ENCODE results near the gene DCUN1D4.

Gene DCUN1D4

GRCh38 chr4:51844153-51845054, 1.5 kb downstream of the DCUN1D4 start:
- TF ChIP-seq POLR2A (IDR thresholded peaks at IDR 0.05; ENCODE audit: low read length) (peak; percentile 66), GATA1 (IDR thresholded peaks at IDR 0.05; ENCODE audit: low read depth, low read length) (no peak)
- DNase-seq = peak; percentile 90 to 91

- TF ChIP-seq POLR2A (IDR thresholded peaks at IDR 0.05; ENCODE audit: low read length) (peak; percentile 42), GATA1 (IDR thresholded peaks at IDR 0.05; ENCODE audit: low read depth, low read length) (no peak)
- no peak for DNase-seq
Observed at GRCh38 chr4:51845055-51845426, 2.1 kb downstream of the DCUN1D4 start.

- TF ChIP-seq POLR2A (IDR thresholded peaks at IDR 0.05; ENCODE audit: low read length) (no peak), GATA1 (IDR thresholded peaks at IDR 0.05; ENCODE audit: low read depth, low read length) (no peak)
- DNase-seq = no peak
Observed at GRCh38 chr4:51845711-51846110, 2.8 kb downstream of the DCUN1D4 start.

- DNase-seq = no peak
- TF ChIP-seq POLR2A (IDR thresholded peaks at IDR 0.05; ENCODE audit: low read length) (no peak), GATA1 (IDR thresholded peaks at IDR 0.05; ENCODE audit: low read depth, low read length) (no peak)
Observed at GRCh38 chr4:51849430-51849829, 6.5 kb downstream of the DCUN1D4 start.

- TF ChIP-seq POLR2A (IDR thresholded peaks at IDR 0.05; ENCODE audit: low read length) (no peak), GATA1 (IDR thresholded peaks at IDR 0.05; ENCODE audit: low read depth, low read length) (no peak)
- no peak for DNase-seq
Observed at GRCh38 chr4:51850294-51850693, 7.3 kb downstream of the DCUN1D4 start.

- peak; percentile 33 to 67 for DNase-seq
- no peak for TF ChIP-seq POLR2A (IDR thresholded peaks at IDR 0.05; ENCODE audit: low read length)
- no peak for TF ChIP-seq GATA1 (IDR thresholded peaks at IDR 0.05; ENCODE audit: low read depth, low read length)
Observed at GRCh38 chr4:51851090-51851936, 8.4 kb downstream of the DCUN1D4 start.

GRCh38 chr4:51851937-51852290, 9.0 kb downstream of the DCUN1D4 start:
- DNase-seq = no peak
- TF ChIP-seq GATA1 (IDR thresholded peaks at IDR 0.05; ENCODE audit: low read depth, low read length) (no peak), POLR2A (IDR thresholded peaks at IDR 0.05; ENCODE audit: low read length) (no peak)

GRCh38 chr4:51853027-51853682, 10.2 kb downstream of the DCUN1D4 start:
- DNase-seq = peak; percentile 41 to 46
- no peak for TF ChIP-seq POLR2A (IDR thresholded peaks at IDR 0.05; ENCODE audit: low read length)
- TF ChIP-seq GATA1 (IDR thresholded peaks at IDR 0.05; ENCODE audit: low read depth, low read length) = no peak

- DNase-seq = no peak
- no peak for TF ChIP-seq GATA1 (IDR thresholded peaks at IDR 0.05; ENCODE audit: low read depth, low read length)
- no peak for TF ChIP-seq POLR2A (IDR thresholded peaks at IDR 0.05; ENCODE audit: low read length)
Observed at GRCh38 chr4:51855270-51855669, 12.3 kb downstream of the DCUN1D4 start.

GRCh38 chr4:51855751-51856150, 12.8 kb downstream of the DCUN1D4 start:
- TF ChIP-seq POLR2A (IDR thresholded peaks at IDR 0.05; ENCODE audit: low read length) (no peak), GATA1 (IDR thresholded peaks at IDR 0.05; ENCODE audit: low read depth, low read length) (no peak)
- DNase-seq = no peak

GRCh38 chr4:51858605-51859202, 15.8 kb downstream of the DCUN1D4 start:
- TF ChIP-seq POLR2A (IDR thresholded peaks at IDR 0.05; ENCODE audit: low read length) (no peak), GATA1 (IDR thresholded peaks at IDR 0.05; ENCODE audit: low read depth, low read length) (no peak)
- no peak for DNase-seq

GRCh38 chr4:51859476-51860031, 16.6 kb downstream of the DCUN1D4 start:
- DNase-seq = no peak
- no peak for TF ChIP-seq GATA1 (IDR thresholded peaks at IDR 0.05; ENCODE audit: low read depth, low read length)

GRCh38 chr4:51862199-51862598, 19.2 kb downstream of the DCUN1D4 start:
- TF ChIP-seq GATA1 (IDR thresholded peaks at IDR 0.05; ENCODE audit: low read depth, low read length) (no peak), POLR2A (IDR thresholded peaks at IDR 0.05; ENCODE audit: low read length) (no peak)
- no peak for DNase-seq

Measured in erythroblast (primary cell).